GM19035 (cell line): Measurements from ENCODE around the gene NIN.

Source experiments
- ATAC-seq: cut with Tn5 transposase; IDR thresholded peaks from one replicate; pipeline ENCODE4 v1.9.1; 2021; ENCODE audit not compliant: unreplicated experiment

Gene NIN

GRCh38 chr14:50795142-50795541 lies 35.8 kb downstream of the NIN start:
- no peak for ATAC-seq

GRCh38 chr14:50794068-50794645 lies 36.8 kb downstream of the NIN start:
- ATAC-seq: no peak

- ATAC-seq: no peak
Measured at GRCh38 chr14:50792634-50793068, 38.3 kb downstream of the NIN start.

- ATAC-seq: no peak
Measured at GRCh38 chr14:50792051-50792477, 38.9 kb downstream of the NIN start.

- ATAC-seq: no peak
Measured at GRCh38 chr14:50791201-50791600, 39.8 kb downstream of the NIN start.

GRCh38 chr14:50790589-50790988 lies 40.4 kb downstream of the NIN start:
- ATAC-seq: no peak

GRCh38 chr14:50786751-50787464 lies 44.1 kb downstream of the NIN start:
- no peak for ATAC-seq

- ATAC-seq: no peak
Measured at GRCh38 chr14:50785457-50786063, 45.4 kb downstream of the NIN start.

- ATAC-seq: no peak
Measured at GRCh38 chr14:50784683-50785456, 46.1 kb downstream of the NIN start.

- ATAC-seq: no peak
Measured at GRCh38 chr14:50783563-50783962, 47.4 kb downstream of the NIN start.

- ATAC-seq: no peak
Measured at GRCh38 chr14:50780393-50780792, 50.6 kb downstream of the NIN start.

GRCh38 chr14:50778721-50779483 lies 52.1 kb downstream of the NIN start:
- ATAC-seq: no peak

- no peak for ATAC-seq
Measured at GRCh38 chr14:50776522-50776921, 54.4 kb downstream of the NIN start.

GRCh38 chr14:50775357-50775756 lies 55.6 kb downstream of the NIN start:
- no peak for ATAC-seq

GRCh38 chr14:50774542-50775267 lies 56.3 kb downstream of the NIN start:
- no peak for ATAC-seq

- no peak for ATAC-seq
Measured at GRCh38 chr14:50773632-50774541, 57.1 kb downstream of the NIN start.

GRCh38 chr14:50772412-50772811 lies 58.5 kb downstream of the NIN start:
- no peak for ATAC-seq

- ATAC-seq: no peak
Measured at GRCh38 chr14:50770586-50770985, 60.4 kb downstream of the NIN start.

GRCh38 chr14:50769863-50770500 lies 61.0 kb downstream of the NIN start:
- ATAC-seq: no peak
